ENCODE data around the gene SLC19A1.
A peak's percentile ranks its signal among the peaks of the same experiment; 100 is the strongest.

SLC19A1 gene

GRCh38 chr21:45484318-45484717, 57.9 kb downstream of the SLC19A1 start:
- peak overlapping the region; percentile 49 for H3K4me3 Mint-ChIP-seq
- H3K27ac Mint-ChIP-seq = peak overlapping the region; percentile 40

GRCh38 chr21:45482899-45483821, 59.1 kb downstream of the SLC19A1 start:
- no peaks in the 10 kb centered on the region for H3K36me3 Mint-ChIP-seq
- peak overlapping the region; percentile 66 for H3K4me3 Mint-ChIP-seq
- ATAC-seq (ENCODE audit: low read depth) (peak; percentile 58), DNase-seq (ENCODE audit: low spot score in 2 of 2) (peak; percentile 29 to 51)
- H3K27ac Mint-ChIP-seq = peak overlapping the region; percentile 70
- H3K27me3 Mint-ChIP-seq = no peaks in the 10 kb centered on the region
- peaks cover 28% of the 10 kb centered on the region for H3K4me1 Mint-ChIP-seq
- peaks cover 4% of the 10 kb centered on the region for H3K9me3 Mint-ChIP-seq

More at GRCh38 chr21:45484318-45484717, 57.9 kb downstream of the SLC19A1 start:
- DNase-seq (ENCODE audit: low spot score in 2 of 2) (no peak), ATAC-seq (ENCODE audit: low read depth) (no peak)
- H3K27me3 Mint-ChIP-seq = no peaks in the 10 kb centered on the region
- peaks cover 4% of the 10 kb centered on the region for H3K9me3 Mint-ChIP-seq
- H3K4me1 Mint-ChIP-seq = peaks cover 18% of the 10 kb centered on the region
- H3K36me3 Mint-ChIP-seq = no peaks in the 10 kb centered on the region

DNA sequence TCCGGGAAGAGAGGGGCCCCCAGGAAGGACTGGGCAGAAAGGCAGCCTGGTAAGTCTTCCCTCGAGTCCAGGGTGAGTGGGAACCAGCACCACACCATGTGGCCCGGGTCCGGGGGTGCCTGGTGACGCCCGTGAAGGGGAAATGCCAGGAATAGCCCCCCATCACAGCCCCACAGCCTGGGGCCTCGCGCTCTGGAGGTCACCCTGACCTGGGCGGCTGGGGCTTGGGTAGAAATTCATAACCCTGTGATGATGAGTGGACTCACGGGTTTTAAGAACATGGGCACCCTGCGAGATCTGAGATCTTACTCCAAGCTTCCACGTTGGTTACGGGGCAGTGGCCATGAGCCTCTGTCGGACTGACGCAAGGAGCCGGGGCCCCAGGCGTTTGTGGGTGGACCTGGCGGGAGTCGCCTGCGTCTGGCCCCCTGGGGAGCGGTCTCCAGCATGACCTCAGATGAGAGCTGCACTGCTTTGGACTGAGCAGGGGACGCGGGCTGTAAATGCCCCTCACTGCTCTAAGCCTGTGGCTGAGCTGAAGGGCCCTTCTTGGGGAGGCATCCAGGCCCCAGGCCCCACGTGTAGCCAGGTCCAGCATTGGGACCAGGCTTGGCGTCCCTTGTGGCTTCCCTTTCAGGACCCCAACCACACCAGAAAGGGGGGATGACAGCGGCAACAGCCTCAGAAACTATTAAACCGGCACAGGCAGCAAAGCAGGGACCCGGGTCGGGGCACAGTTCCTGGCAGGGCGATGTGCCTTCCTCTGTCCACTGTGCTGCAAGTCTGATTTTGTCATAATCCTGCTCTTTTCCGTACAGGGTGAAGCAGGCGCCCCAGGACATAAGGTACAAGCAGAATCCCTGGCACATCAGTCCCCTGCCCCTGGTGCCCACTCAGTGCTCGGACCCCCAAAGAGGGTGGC, 60.0 kb downstream of the SLC19A1 start:
- Mint-ChIP-seq H3K4me1 (peaks cover 31% of the 10 kb centered on the region), H3K36me3 (no peaks in the 10 kb centered on the region), H3K27ac (peak overlapping the region; percentile 70), H3K27me3 (no peaks in the 10 kb centered on the region), H3K9me3 (peaks cover 4% of the 10 kb centered on the region), H3K4me3 (peak overlapping the region; percentile 66)
- ATAC-seq (ENCODE audit: low read depth) (no peak), DNase-seq (ENCODE audit: low spot score in 2 of 2) (no peak)

GRCh38 chr21:45481566-45481965, 60.7 kb downstream of the SLC19A1 start:
- H3K4me3 Mint-ChIP-seq = no peak overlapping the region
- peaks cover 34% of the 10 kb centered on the region for H3K4me1 Mint-ChIP-seq
- peaks cover 2% of the 10 kb centered on the region for H3K27me3 Mint-ChIP-seq
- ATAC-seq (ENCODE audit: low read depth) (no peak), DNase-seq (ENCODE audit: low spot score in 2 of 2) (no peak)
- no peak overlapping the region for H3K27ac Mint-ChIP-seq
- H3K36me3 Mint-ChIP-seq = no peaks in the 10 kb centered on the region
- H3K9me3 Mint-ChIP-seq = peaks cover 4% of the 10 kb centered on the region

- H3K4me3 Mint-ChIP-seq = no peak overlapping the region
- DNase-seq (ENCODE audit: low spot score in 2 of 2) = no peak
- H3K36me3 Mint-ChIP-seq = no peaks in the 10 kb centered on the region
- peaks cover 5% of the 10 kb centered on the region for H3K27me3 Mint-ChIP-seq
- ATAC-seq (ENCODE audit: low read depth) = no peak
- H3K4me1 Mint-ChIP-seq = peaks cover 36% of the 10 kb centered on the region
- H3K9me3 Mint-ChIP-seq = peaks cover 4% of the 10 kb centered on the region
- H3K27ac Mint-ChIP-seq = no peak overlapping the region
Measured at GRCh38 chr21:45480701-45481500, 61.3 kb downstream of the SLC19A1 start.

- H3K9me3 Mint-ChIP-seq = peaks cover 4% of the 10 kb centered on the region
- peaks cover 5% of the 10 kb centered on the region for H3K27me3 Mint-ChIP-seq
- H3K36me3 Mint-ChIP-seq = no peaks in the 10 kb centered on the region
- H3K4me1 Mint-ChIP-seq = peaks cover 36% of the 10 kb centered on the region
- no peak for DNase-seq (ENCODE audit: low spot score in 2 of 2)
- H3K27ac Mint-ChIP-seq = no peak overlapping the region
- peak; percentile 16 for ATAC-seq (ENCODE audit: low read depth)
- peak overlapping the region; percentile 45 for H3K4me3 Mint-ChIP-seq
Measured at GRCh38 chr21:45479691-45480675, 62.3 kb downstream of the SLC19A1 start.

GRCh38 chr21:45478816-45479669, 63.2 kb downstream of the SLC19A1 start:
- H3K27me3 Mint-ChIP-seq = peaks cover 8% of the 10 kb centered on the region

GRCh38 chr21:45478115-45478801, 64.0 kb downstream of the SLC19A1 start:
- no peaks in the 10 kb centered on the region for H3K9me3 Mint-ChIP-seq
- H3K36me3 Mint-ChIP-seq = peaks cover 4% of the 10 kb centered on the region
- H3K27me3 Mint-ChIP-seq = peaks cover 9% of the 10 kb centered on the region
- H3K27ac Mint-ChIP-seq = peak overlapping the region; percentile 60
- ATAC-seq (ENCODE audit: low read depth) (peak; percentile 78), DNase-seq (ENCODE audit: low spot score in 2 of 2) (peak; percentile 74 to 76)
- peak overlapping the region; percentile 86 for H3K4me3 Mint-ChIP-seq
- peaks cover 31% of the 10 kb centered on the region for H3K4me1 Mint-ChIP-seq

More at GRCh38 chr21:45478816-45479669, 63.2 kb downstream of the SLC19A1 start:
- H3K4me1 Mint-ChIP-seq = peaks cover 35% of the 10 kb centered on the region
- H3K9me3 Mint-ChIP-seq = peaks cover under 1% of the 10 kb centered on the region
- DNase-seq (ENCODE audit: low spot score in 2 of 2) = no peak
- H3K36me3 Mint-ChIP-seq = peaks cover 3% of the 10 kb centered on the region
- no peak for ATAC-seq (ENCODE audit: low read depth)
- H3K4me3 Mint-ChIP-seq = peak overlapping the region; percentile 86
- H3K27ac Mint-ChIP-seq = peak overlapping the region; percentile 60

GRCh38 chr21:45477176-45478114, 64.8 kb downstream of the SLC19A1 start:
- Mint-ChIP-seq H3K27ac (peak overlapping the region; percentile 60), H3K4me3 (peak overlapping the region; percentile 86), H3K4me1 (peaks cover 28% of the 10 kb centered on the region), H3K27me3 (peaks cover 9% of the 10 kb centered on the region), H3K36me3 (peaks cover 4% of the 10 kb centered on the region), H3K9me3 (no peaks in the 10 kb centered on the region)
- DNase-seq (ENCODE audit: low spot score in 2 of 2) = no peak
- no peak for ATAC-seq (ENCODE audit: low read depth)

GRCh38 chr21:45476582-45476981, 65.7 kb downstream of the SLC19A1 start:
- H3K27me3 Mint-ChIP-seq = peaks cover 9% of the 10 kb centered on the region
- DNase-seq (ENCODE audit: low spot score in 2 of 2) (no peak), ATAC-seq (ENCODE audit: low read depth) (no peak)
- H3K36me3 Mint-ChIP-seq = peaks cover 4% of the 10 kb centered on the region
- peak overlapping the region; percentile 4 for H3K27ac Mint-ChIP-seq
- H3K9me3 Mint-ChIP-seq = no peaks in the 10 kb centered on the region
- H3K4me1 Mint-ChIP-seq = peaks cover 28% of the 10 kb centered on the region
- peak overlapping the region; percentile 39 for H3K4me3 Mint-ChIP-seq
